IPS DF 19.7 (cell line): Measurements from ENCODE around the gene CFAP20DC.
"Not testable (repeated sequence)": the region's sequence is repeated elsewhere in the genome, so short reads cannot be mapped to it uniquely, and the experiment has no call there.

Source experiments
- DNase-seq: peaks from one replicate; pipeline ENCODE4 v3.0.0-alpha.2; 2013; ENCODE audit warnings: low read depth, low spot score

The CFAP20DC gene

DNA sequence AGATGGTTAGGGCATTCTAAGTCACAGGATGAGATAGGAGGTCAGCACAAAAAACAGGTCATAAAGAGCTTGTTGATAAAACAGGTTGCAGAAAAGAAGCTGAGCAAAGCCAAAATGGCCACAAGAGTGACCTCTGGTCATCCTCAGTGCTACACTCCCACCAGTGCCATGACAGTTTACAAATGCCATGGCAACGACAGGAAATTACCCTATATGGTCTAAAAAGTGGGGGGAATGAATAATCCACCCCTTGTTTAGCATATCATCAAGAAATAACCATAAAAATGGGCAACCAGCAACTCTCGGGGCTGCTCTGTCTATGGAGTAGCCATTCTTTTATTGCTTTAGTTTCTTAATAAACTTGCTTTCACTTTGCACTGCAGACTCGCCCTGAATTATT lies 353.0 kb downstream of the CFAP20DC start:
- not testable (repeated sequence) for DNase-seq

DNA sequence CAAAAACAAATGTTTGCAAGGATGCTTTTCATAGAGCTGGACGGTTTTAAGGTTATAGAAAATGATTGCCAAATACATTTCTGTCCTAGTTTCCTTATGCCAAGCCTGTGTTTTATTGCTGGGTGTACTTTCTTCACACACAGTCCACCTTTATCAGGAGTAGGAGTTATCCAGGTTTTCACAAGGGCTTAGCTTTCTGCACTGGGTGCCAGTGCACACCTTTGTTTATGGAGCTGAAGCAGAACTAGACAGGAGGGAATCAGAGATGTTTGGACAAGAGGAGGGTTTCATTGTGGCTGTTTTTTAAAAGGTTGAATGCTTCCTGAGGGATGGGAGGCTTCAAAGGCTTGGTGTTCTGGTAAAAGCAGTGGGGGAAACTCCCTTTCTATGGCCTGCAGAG lies 353.7 kb downstream of the CFAP20DC start:
- DNase-seq: no peak

DNA sequence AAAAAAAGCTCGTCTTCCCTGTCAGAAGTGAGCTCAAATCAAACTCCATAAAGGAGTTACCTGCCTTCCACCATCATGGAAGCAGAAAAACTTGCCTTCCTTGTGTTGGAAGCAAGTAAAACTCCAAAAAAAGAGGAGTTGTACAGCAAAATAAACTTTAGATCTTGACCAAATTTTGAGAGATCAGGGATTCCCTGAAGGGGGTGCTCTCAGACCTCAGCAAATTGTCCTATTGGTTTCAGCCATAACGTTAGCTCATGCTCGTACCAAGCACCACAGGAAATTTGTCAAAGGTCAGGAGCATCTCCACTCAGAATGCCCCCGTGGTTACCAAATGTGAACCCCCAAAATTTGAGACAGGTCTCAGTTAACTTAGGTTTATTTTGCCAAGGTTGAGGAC lies 354.5 kb downstream of the CFAP20DC start:
- DNase-seq: not testable (repeated sequence)

DNA sequence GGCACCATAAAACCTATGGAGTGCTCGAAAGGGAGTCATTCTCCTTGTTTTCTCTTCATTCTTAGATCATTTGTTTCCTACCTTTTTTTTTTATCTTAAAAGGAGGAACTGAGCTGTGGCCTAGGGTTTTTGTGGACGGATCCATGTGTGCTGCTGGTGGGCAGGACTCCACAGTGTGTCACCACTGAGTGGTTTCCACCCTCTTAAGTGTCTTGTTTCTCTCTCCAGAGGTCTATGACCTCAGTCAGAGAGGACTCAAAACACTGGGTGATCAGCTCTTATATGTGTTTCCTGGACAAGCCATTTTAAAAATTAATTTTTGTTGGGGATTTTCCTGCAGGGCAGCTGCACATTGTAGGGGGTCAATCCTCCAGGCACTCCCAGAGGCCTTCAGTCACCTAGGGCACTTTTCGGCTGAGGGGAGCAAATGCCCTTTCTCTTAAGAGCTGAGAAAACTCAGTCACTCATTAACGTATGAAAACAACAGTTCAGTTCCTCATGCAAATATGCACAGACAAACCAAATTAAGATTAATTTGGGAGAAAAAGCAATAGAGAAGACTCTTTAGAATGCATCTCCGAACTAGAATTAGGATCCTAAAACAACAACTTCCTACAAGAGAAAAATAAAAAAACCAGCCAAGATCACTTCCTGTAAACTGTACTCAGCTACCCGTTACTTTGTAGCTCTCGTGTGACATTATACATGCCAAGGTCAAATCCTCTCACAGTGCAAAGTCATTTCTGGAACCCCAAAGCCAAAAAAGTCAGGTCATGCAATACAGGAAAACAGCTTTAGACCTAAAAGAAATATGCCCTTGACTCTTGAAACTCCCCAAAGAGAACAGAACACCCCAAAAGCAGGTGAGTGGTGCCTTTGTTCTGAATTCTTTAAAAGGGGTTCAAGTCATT lies 355.6 kb downstream of the CFAP20DC start:
- no peak for DNase-seq

DNA sequence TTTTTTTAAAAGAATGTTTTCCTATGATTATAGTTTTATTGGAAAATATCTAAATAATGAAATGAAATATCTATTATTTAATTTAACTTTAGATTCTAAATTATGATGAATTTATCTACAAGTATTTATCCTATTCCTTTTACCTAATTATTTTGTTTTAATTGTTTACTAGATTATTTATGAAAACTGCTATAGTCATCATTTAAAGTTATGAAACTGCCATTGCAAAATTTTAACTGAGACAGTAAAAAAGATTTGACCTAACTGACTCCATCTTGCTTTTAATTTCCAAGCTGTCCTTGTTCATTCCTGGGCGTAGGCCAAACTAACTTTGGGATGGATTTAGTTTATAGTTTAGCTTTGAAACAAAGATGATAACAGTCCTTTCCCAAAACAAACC lies 357.3 kb downstream of the CFAP20DC start:
- DNase-seq: no peak
